HUES6 (cell line): Measurements from ENCODE around the gene YPEL2.

Experiments used
- H3K27ac ChIP-seq: 2 replicates; pipeline ENCODE4 v1.7.0; 2013; ENCODE audit warnings: low read depth, mild to moderate bottlenecking, low read length, inconsistent platforms
- H3K27me3 ChIP-seq: 2 replicates; pipeline ENCODE4 v1.6.1; 2013; ENCODE audit warnings: low read length; ENCODE audit not compliant: control insufficient read depth, insufficient read depth
- H3K36me3 ChIP-seq: 2 replicates; pipeline ENCODE4 v1.6.1; 2013; ENCODE audit warnings: low read length; ENCODE audit not compliant: control insufficient read depth, insufficient read depth
- H3K4me1 ChIP-seq: 2 replicates; pipeline ENCODE4 v1.6.1; 2013; ENCODE audit warnings: low read length; ENCODE audit not compliant: control insufficient read depth, insufficient read depth
- H3K4me3 ChIP-seq: 2 replicates; pipeline ENCODE4 v1.5.1; 2013; ENCODE audit warnings: low read depth, low read length
- H3K9ac ChIP-seq: one replicate; pipeline ENCODE4 v1.6.1; 2013; ENCODE audit warnings: mild to moderate bottlenecking, low read length
- H3K9me3 ChIP-seq: 2 replicates; pipeline ENCODE4 v1.6.1; 2013; ENCODE audit warnings: low read depth, low read length; ENCODE audit not compliant: control insufficient read depth, insufficient read depth

The YPEL2 gene

GRCh38 chr17:59415397-59415796 is 83.9 kb downstream of the YPEL2 start:
- H3K9me3 ChIP-seq, result peaks cover 1% of the 10 kb centered on the region
- no peak overlapping the region for H3K9ac ChIP-seq
- no peaks in the 10 kb centered on the region for H3K27me3 ChIP-seq
- H3K4me3 ChIP-seq, result no peak overlapping the region
- H3K27ac ChIP-seq, result no peak overlapping the region
- no peaks in the 10 kb centered on the region for H3K36me3 ChIP-seq
- no peaks in the 10 kb centered on the region for H3K4me1 ChIP-seq

GRCh38 chr17:59416184-59416583 is 84.7 kb downstream of the YPEL2 start:
- H3K4me3 ChIP-seq, result no peak overlapping the region
- H3K9ac ChIP-seq, result no peak overlapping the region
- no peaks in the 10 kb centered on the region; the same call in 1 of the 2 replicates for H3K9me3 ChIP-seq
- no peaks in the 10 kb centered on the region for H3K27me3 ChIP-seq
- H3K36me3 ChIP-seq, result no peaks in the 10 kb centered on the region
- H3K27ac ChIP-seq, result no peak overlapping the region
- H3K4me1 ChIP-seq, result no peaks in the 10 kb centered on the region

- Histone ChIP-seq H3K9me3 (no peaks in the 10 kb centered on the region; the same call in 1 of the 2 replicates), H3K9ac (no peak overlapping the region), H3K4me1 (no peaks in the 10 kb centered on the region), H3K36me3 (no peaks in the 10 kb centered on the region), H3K4me3 (no peak overlapping the region), H3K27me3 (no peaks in the 10 kb centered on the region), H3K27ac (no peak overlapping the region)
These were observed 86.0 kb downstream of the YPEL2 start for GRCh38 chr17:59417452-59417851.

- Histone ChIP-seq H3K4me3 (no peak overlapping the region), H3K4me1 (peaks cover 8% of the 10 kb centered on the region; the same call in 1 of the 2 replicates), H3K36me3 (no peaks in the 10 kb centered on the region), H3K9ac (no peak overlapping the region), H3K27me3 (no peaks in the 10 kb centered on the region), H3K9me3 (no peaks in the 10 kb centered on the region; the same call in 1 of the 2 replicates), H3K27ac (no peak overlapping the region)
These were observed 87.3 kb downstream of the YPEL2 start for GRCh38 chr17:59418732-59419166.

GRCh38 chr17:59420901-59421300 is 89.4 kb downstream of the YPEL2 start:
- H3K4me3 ChIP-seq, result no peak overlapping the region
- H3K27me3 ChIP-seq, result no peaks in the 10 kb centered on the region
- no peaks in the 10 kb centered on the region for H3K36me3 ChIP-seq
- H3K9me3 ChIP-seq, result no peaks in the 10 kb centered on the region; the same call in 1 of the 2 replicates
- no peak overlapping the region for H3K9ac ChIP-seq
- H3K27ac ChIP-seq, result no peak overlapping the region
- H3K4me1 ChIP-seq, result peaks cover 24% of the 10 kb centered on the region; the same call in 1 of the 2 replicates

GRCh38 chr17:59421722-59422121 is 90.3 kb downstream of the YPEL2 start:
- H3K4me1 ChIP-seq, result peaks cover 28% of the 10 kb centered on the region; the same call in 1 of the 2 replicates
- no peaks in the 10 kb centered on the region for H3K27me3 ChIP-seq
- H3K4me3 ChIP-seq, result no peak overlapping the region

GRCh38 chr17:59423137-59423724 is 91.8 kb downstream of the YPEL2 start:
- Histone ChIP-seq H3K27me3 (no peaks in the 10 kb centered on the region), H3K9me3 (no peaks in the 10 kb centered on the region), H3K36me3 (no peaks in the 10 kb centered on the region), H3K27ac (no peak overlapping the region), H3K4me1 (peaks cover 36% of the 10 kb centered on the region; the same call in 1 of the 2 replicates), H3K4me3 (no peak overlapping the region), H3K9ac (no peak overlapping the region)

More at GRCh38 chr17:59421722-59422121, 90.3 kb downstream of the YPEL2 start:
- Histone ChIP-seq H3K27ac (no peak overlapping the region), H3K9me3 (no peaks in the 10 kb centered on the region), H3K36me3 (no peaks in the 10 kb centered on the region), H3K9ac (no peak overlapping the region)

- Histone ChIP-seq H3K9me3 (no peaks in the 10 kb centered on the region), H3K4me3 (no peak overlapping the region), H3K9ac (no peak overlapping the region), H3K27ac (no peak overlapping the region), H3K4me1 (peaks cover 36% of the 10 kb centered on the region; the same call in 1 of the 2 replicates), H3K36me3 (no peaks in the 10 kb centered on the region), H3K27me3 (no peaks in the 10 kb centered on the region)
These were observed 92.4 kb downstream of the YPEL2 start for GRCh38 chr17:59423903-59424302.

GRCh38 chr17:59424331-59424730 is 92.9 kb downstream of the YPEL2 start:
- Histone ChIP-seq H3K4me1 (peaks cover 36% of the 10 kb centered on the region; the same call in 1 of the 2 replicates), H3K9me3 (no peaks in the 10 kb centered on the region), H3K27me3 (no peaks in the 10 kb centered on the region), H3K27ac (no peak overlapping the region), H3K4me3 (no peak overlapping the region), H3K9ac (no peak overlapping the region), H3K36me3 (no peaks in the 10 kb centered on the region)

- Histone ChIP-seq H3K4me3 (no peak overlapping the region), H3K9ac (peak overlapping the region; percentile 30), H3K4me1 (peaks cover 36% of the 10 kb centered on the region; the same call in 1 of the 2 replicates), H3K9me3 (no peaks in the 10 kb centered on the region), H3K27me3 (no peaks in the 10 kb centered on the region), H3K36me3 (no peaks in the 10 kb centered on the region), H3K27ac (no peak overlapping the region)
These were observed 93.9 kb downstream of the YPEL2 start for GRCh38 chr17:59425085-59425931.

GRCh38 chr17:59426031-59426430 is 94.6 kb downstream of the YPEL2 start:
- Histone ChIP-seq H3K4me3 (no peak overlapping the region), H3K27ac (no peak overlapping the region), H3K9me3 (no peaks in the 10 kb centered on the region), H3K9ac (no peak overlapping the region), H3K27me3 (no peaks in the 10 kb centered on the region), H3K4me1 (peaks cover 36% of the 10 kb centered on the region; the same call in 1 of the 2 replicates), H3K36me3 (no peaks in the 10 kb centered on the region)
